HEK293 (cell line): Measurements from ENCODE around the gene FKBP3.

Source experiments
- CTCF ChIA-PET: fragments of 350-600 bp; formaldehyde crosslinking; extraction: SDS; loops from one replicate; lab custom pipeline; 2021; ENCODE audit warnings: antibody characterized with exemption; lab: Yijun Ruan, JAX
- POLR2A ChIA-PET: fragments of 300-600 bp; formaldehyde crosslinking; extraction: SDS; loops from one replicate; lab custom pipeline; 2020; ENCODE audit warnings: antibody characterized with exemption, inconsistent platforms; lab: Yijun Ruan, JAX
- H3K27ac ChIP-seq: fragments of 200-500 bp; sonication (Bioruptor generic); 2 replicates; pipeline ENCODE4 v1.5.1; 2014; ENCODE audit warnings: low read depth, low read length, control low read depth, inconsistent platforms; ENCODE audit errors: extremely low read depth
- H3K36me3 ChIP-seq, 2 experiments: fragments of 200-500 bp in 1 of 2; sonication (Bioruptor generic) in 1 of 2; 1 replicate in 1 of 2; 2 replicates in 1 of 2; pipeline ENCODE4 v1.5.1; 2014 to 2017; ENCODE audit warnings: inconsistent platforms in 2 of 2, low read length in 2 of 2; ENCODE audit not compliant: control insufficient read depth in 2 of 2, insufficient read depth in 1 of 2
- H3K4me1 ChIP-seq: fragments of 200-500 bp; sonication (Bioruptor generic); 2 replicates; pipeline ENCODE4 v1.5.1; 2014; ENCODE audit warnings: mild to moderate bottlenecking, low read length, inconsistent platforms; ENCODE audit not compliant: control insufficient read depth, insufficient read depth
- H3K4me3 ChIP-seq: 2 replicates; pipeline ENCODE4 v1.5.1; 2011; ENCODE audit warnings: low read depth, mild to moderate bottlenecking, control low read depth, low read length, moderate library complexity
- H3K9me3 ChIP-seq: fragments of 200-500 bp; sonication (Bioruptor generic); 2 replicates; pipeline ENCODE4 v1.5.1; 2014; ENCODE audit warnings: low read depth, low read length, inconsistent platforms; ENCODE audit not compliant: control insufficient read depth, insufficient read depth
- HOXA7 ChIP-seq: sonication (generic); formaldehyde crosslinking; IDR thresholded peaks from 2 replicates; pipeline ENCODE4 v1.8.1; 2022; ENCODE audit warnings: missing genetic modification reagents, borderline replicate concordance
- KLF1 ChIP-seq: fragments of 450-650 bp; formaldehyde crosslinking; IDR thresholded peaks from 2 replicates; pipeline ENCODE4 v1.5.1; 2016; ENCODE audit warnings: missing biosample characterization, missing genetic modification characterization
- KLF9 ChIP-seq: fragments of 450-650 bp; formaldehyde crosslinking; IDR thresholded peaks from 2 replicates; pipeline ENCODE4 v1.5.1; 2016; ENCODE audit warnings: missing biosample characterization, missing genetic modification characterization, low read depth
- SP2 ChIP-seq: fragments of 450-650 bp; formaldehyde crosslinking; IDR thresholded peaks from 2 replicates; pipeline ENCODE4 v1.5.1; 2016; ENCODE audit warnings: missing biosample characterization, missing genetic modification characterization
- YY2 ChIP-seq: fragments of 450-650 bp; formaldehyde crosslinking; IDR thresholded peaks from 2 replicates; pipeline ENCODE4 v1.5.1; 2016; ENCODE audit warnings: missing biosample characterization, missing genetic modification characterization
- ZNF114 ChIP-seq: fragments of 450-650 bp; formaldehyde crosslinking; IDR thresholded peaks from 2 replicates; pipeline ENCODE4 v1.5.0; 2017; ENCODE audit warnings: missing biosample characterization, missing genetic modification characterization
- ZNF155 ChIP-seq: fragments of 450-650 bp; formaldehyde crosslinking; IDR thresholded peaks from 2 replicates; pipeline ENCODE4 v1.5.1; 2016; ENCODE audit warnings: missing biosample characterization, missing genetic modification characterization
- ZNF157 ChIP-seq: fragments of 450-650 bp; formaldehyde crosslinking; IDR thresholded peaks from 2 replicates; pipeline ENCODE4 v1.5.1; 2016; ENCODE audit warnings: missing biosample characterization, missing genetic modification characterization
- ZNF2 ChIP-seq: fragments of 450-650 bp; formaldehyde crosslinking; IDR thresholded peaks from 2 replicates; pipeline ENCODE4 v1.5.1; 2016; ENCODE audit warnings: missing biosample characterization, missing genetic modification characterization
- ZNF302 ChIP-seq: fragments of 450-650 bp; formaldehyde crosslinking; IDR thresholded peaks from 2 replicates; pipeline ENCODE4 v1.5.1; 2016; ENCODE audit warnings: missing biosample characterization, missing genetic modification characterization, low read depth
- ZNF335 ChIP-seq: fragments of 450-650 bp; formaldehyde crosslinking; conservative IDR thresholded peaks from 2 replicates; pipeline ENCODE4 v1.5.1; 2016; ENCODE audit warnings: missing biosample characterization, missing genetic modification characterization
- ZNF416 ChIP-seq: fragments of 450-650 bp; formaldehyde crosslinking; IDR thresholded peaks from 2 replicates; pipeline ENCODE4 v1.5.1; 2016; ENCODE audit warnings: missing biosample characterization, missing genetic modification characterization
- ZNF48 ChIP-seq: fragments of 450-650 bp; formaldehyde crosslinking; IDR thresholded peaks from 2 replicates; pipeline ENCODE4 v1.5.1; 2016; ENCODE audit warnings: missing biosample characterization, missing genetic modification characterization
- ZNF501 ChIP-seq: fragments of 450-650 bp; formaldehyde crosslinking; IDR thresholded peaks from 2 replicates; pipeline ENCODE4 v1.5.1; 2016; ENCODE audit warnings: missing biosample characterization, missing genetic modification characterization
- ZNF585B ChIP-seq: fragments of 450-650 bp; formaldehyde crosslinking; IDR thresholded peaks from 2 replicates; pipeline ENCODE4 v1.5.1; 2016; ENCODE audit warnings: missing biosample characterization, missing genetic modification characterization
- ZNF610 ChIP-seq: fragments of 450-650 bp; formaldehyde crosslinking; IDR thresholded peaks from 2 replicates; pipeline ENCODE4 v1.5.1; 2016; ENCODE audit warnings: missing biosample characterization, missing genetic modification characterization, borderline replicate concordance
- ZNF658 ChIP-seq: fragments of 450-650 bp; formaldehyde crosslinking; IDR thresholded peaks from 2 replicates; pipeline ENCODE4; 2016; ENCODE audit warnings: missing biosample characterization, missing genetic modification characterization
- ZNF677 ChIP-seq: fragments of 450-650 bp; IDR thresholded peaks from 2 replicates; pipeline ENCODE4 v1.5.0; 2018; ENCODE audit warnings: missing biosample characterization, mild to moderate bottlenecking, missing genetic modification characterization, moderate library complexity
- ZNF785 ChIP-seq: fragments of 450-650 bp; formaldehyde crosslinking; IDR thresholded peaks from 2 replicates; pipeline ENCODE4 v1.5.1; 2016; ENCODE audit warnings: missing biosample characterization, missing genetic modification characterization
- ZNF830 ChIP-seq: fragments of 450-650 bp; IDR thresholded peaks from 2 replicates; pipeline ENCODE4 v1.5.0; 2018; ENCODE audit warnings: missing biosample characterization, missing genetic modification characterization, low read depth, mild to moderate bottlenecking, moderate library complexity
- TF ChIP-seq, protein P1 (sequence below): fragments of 450-650 bp; formaldehyde crosslinking; IDR thresholded peaks from 2 replicates; pipeline ENCODE4 v1.5.1; 2016; ENCODE audit warnings: missing biosample characterization, missing genetic modification characterization
- TF ChIP-seq, protein P2 (sequence below): IDR thresholded peaks from 2 replicates; pipeline ENCODE4 v1.6.1; 2011; ENCODE audit warnings: mild to moderate bottlenecking, low read depth, low read length, borderline replicate concordance
- TF ChIP-seq, protein P3 (sequence below): fragments of 450-650 bp; formaldehyde crosslinking; IDR thresholded peaks from 2 replicates; pipeline ENCODE4 v1.5.1; 2016; ENCODE audit warnings: missing biosample characterization, missing genetic modification characterization
- TF ChIP-seq, protein P4 (sequence below): fragments of 450-650 bp; IDR thresholded peaks from 2 replicates; pipeline ENCODE4 v1.5.1; 2018; ENCODE audit warnings: missing biosample characterization, missing genetic modification characterization
- TF ChIP-seq, protein P5 (sequence below): fragments of 450-650 bp; formaldehyde crosslinking; IDR thresholded peaks from 2 replicates; pipeline ENCODE4 v1.5.1; 2016; ENCODE audit warnings: missing biosample characterization, missing genetic modification characterization
- TF ChIP-seq, protein P6 (sequence below): fragments of 450-650 bp; formaldehyde crosslinking; IDR thresholded peaks from 2 replicates; pipeline ENCODE4 v1.5.1; 2016; ENCODE audit warnings: missing biosample characterization, missing genetic modification characterization, borderline replicate concordance

The FKBP3 gene

DNA sequence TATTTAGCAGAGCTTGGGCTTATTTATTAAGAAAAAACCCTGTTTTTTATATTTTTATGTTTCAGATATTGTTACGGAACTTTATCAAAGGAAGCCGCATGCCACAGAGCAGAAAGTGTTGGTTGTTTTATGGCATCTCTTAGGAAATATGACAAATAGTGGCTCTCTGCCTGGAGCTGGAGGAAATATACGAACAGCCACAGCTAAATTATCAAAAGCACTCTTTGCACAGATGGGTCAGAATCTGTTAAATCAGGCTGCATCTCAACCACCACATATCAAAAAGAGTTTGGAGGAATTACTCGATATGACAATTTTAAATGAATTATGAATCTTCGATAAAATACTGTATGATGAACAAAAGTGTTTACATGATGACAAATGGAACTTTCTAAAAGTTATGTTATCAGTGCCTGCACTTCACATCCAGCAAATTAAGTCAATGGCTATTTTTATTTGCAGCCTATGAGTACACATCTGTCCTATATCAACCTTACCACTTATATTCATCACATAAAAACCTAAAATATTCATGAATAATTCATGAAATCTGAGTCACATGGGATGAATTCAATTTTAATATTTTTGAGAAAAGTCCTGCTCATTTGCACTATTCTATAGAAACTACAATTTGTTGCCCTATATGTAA, 60.9 kb downstream of the FKBP3 start:
- TF ChIP-seq ZNF157 (tag by site-specific recombination) (no peak), ZNF785 (tag by site-specific recombination) (no peak), ZNF658 (tag by site-specific recombination) (no peak), ZNF114 (tag by site-specific recombination) (no peak), ZNF416 (tag by site-specific recombination) (no peak), ZNF302 (tag by site-specific recombination) (no peak), ZNF830 (tag by site-specific recombination) (no peak), ZNF501 (tag by site-specific recombination) (no peak), ZNF677 (tag by site-specific recombination) (no peak), ZNF610 (no peak)
- TF ChIP-seq, protein P1, sequence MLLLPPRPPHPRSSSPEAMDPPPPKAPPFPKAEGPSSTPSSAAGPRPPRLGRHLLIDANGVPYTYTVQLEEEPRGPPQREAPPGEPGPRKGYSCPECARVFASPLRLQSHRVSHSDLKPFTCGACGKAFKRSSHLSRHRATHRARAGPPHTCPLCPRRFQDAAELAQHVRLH (tag by site-specific recombination) = no peak
- TF ChIP-seq, protein P2, sequence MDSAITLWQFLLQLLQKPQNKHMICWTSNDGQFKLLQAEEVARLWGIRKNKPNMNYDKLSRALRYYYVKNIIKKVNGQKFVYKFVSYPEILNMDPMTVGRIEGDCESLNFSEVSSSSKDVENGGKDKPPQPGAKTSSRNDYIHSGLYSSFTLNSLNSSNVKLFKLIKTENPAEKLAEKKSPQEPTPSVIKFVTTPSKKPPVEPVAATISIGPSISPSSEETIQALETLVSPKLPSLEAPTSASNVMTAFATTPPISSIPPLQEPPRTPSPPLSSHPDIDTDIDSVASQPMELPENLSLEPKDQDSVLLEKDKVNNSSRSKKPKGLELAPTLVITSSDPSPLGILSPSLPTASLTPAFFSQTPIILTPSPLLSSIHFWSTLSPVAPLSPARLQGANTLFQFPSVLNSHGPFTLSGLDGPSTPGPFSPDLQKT = no peak
- TF ChIP-seq, protein P3, sequence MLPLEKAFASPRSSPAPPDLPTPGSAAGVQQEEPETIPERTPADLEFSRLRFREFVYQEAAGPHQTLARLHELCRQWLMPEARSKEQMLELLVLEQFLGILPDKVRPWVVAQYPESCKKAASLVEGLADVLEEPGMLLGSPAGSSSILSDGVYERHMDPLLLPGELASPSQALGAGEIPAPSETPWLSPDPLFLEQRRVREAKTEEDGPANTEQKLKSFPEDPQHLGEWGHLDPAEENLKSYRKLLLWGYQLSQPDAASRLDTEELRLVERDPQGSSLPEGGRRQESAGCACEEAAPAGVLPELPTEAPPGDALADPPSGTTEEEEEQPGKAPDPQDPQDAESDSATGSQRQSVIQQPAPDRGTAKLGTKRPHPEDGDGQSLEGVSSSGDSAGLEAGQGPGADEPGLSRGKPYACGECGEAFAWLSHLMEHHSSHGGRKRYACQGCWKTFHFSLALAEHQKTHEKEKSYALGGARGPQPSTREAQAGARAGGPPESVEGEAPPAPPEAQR (tag by site-specific recombination) = no peak
- TF ChIP-seq, protein P4, sequence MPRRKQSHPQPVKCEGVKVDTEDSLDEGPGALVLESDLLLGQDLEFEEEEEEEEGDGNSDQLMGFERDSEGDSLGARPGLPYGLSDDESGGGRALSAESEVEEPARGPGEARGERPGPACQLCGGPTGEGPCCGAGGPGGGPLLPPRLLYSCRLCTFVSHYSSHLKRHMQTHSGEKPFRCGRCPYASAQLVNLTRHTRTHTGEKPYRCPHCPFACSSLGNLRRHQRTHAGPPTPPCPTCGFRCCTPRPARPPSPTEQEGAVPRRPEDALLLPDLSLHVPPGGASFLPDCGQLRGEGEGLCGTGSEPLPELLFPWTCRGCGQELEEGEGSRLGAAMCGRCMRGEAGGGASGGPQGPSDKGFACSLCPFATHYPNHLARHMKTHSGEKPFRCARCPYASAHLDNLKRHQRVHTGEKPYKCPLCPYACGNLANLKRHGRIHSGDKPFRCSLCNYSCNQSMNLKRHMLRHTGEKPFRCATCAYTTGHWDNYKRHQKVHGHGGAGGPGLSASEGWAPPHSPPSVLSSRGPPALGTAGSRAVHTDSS (tag by site-specific recombination) = no peak
- H3K4me3 ChIP-seq = no peak overlapping the region
- H3K9me3 ChIP-seq = no peaks in the 10 kb centered on the region
- H3K4me1 ChIP-seq = no peaks in the 10 kb centered on the region
- CTCF ChIA-PET = interaction anchor here (0.8 kb wide), 1 partner anchor 12 kb away, joined by 3 read pairs; no protein-coding TSS in a partner anchor
- POLR2A ChIA-PET = no interaction called here
- no peak overlapping the region for H3K27ac ChIP-seq
- H3K36me3 ChIP-seq = peaks cover 4 to 9% of the 10 kb centered on the region in 2 experiments

DNA sequence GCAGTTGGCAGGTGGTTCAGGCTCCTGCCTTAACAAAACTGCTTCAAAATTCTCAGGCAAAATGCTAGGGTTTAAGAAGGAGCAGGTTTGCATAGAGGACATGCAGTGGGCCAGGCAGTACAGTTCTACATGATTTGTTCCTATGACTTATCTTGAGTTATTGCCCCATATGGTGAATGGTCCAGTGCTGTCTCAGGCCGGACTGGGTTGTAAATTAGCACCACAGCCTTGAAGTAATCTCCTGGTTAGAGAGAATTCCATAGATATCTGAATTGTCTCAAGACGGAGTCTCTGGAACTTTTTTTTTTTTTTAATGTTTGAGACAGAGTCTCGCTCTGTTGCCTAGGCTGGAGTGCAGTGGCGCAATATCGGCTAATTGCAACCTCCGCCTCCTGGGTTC, 62.2 kb downstream of the FKBP3 start:
- ChIA-PET POLR2A (no interaction called here), CTCF (interaction anchor here (0.7 kb wide), 1 partner anchor 461 kb away, joined by 3 read pairs; no protein-coding TSS in a partner anchor)
- no peaks in the 10 kb centered on the region for H3K9me3 ChIP-seq
- no peaks in the 10 kb centered on the region for H3K4me1 ChIP-seq
- H3K27ac ChIP-seq = no peak overlapping the region
- H3K36me3 ChIP-seq = peaks cover 4 to 10% of the 10 kb centered on the region in 2 experiments
- H3K4me3 ChIP-seq = no peak overlapping the region
- TF ChIP-seq ZNF48 = no peak
- TF ChIP-seq KLF1 (tag by site-specific recombination) = no peak
- TF ChIP-seq KLF9 = no peak
- TF ChIP-seq ZNF2 = no peak
- TF ChIP-seq ZNF585B (tag by site-specific recombination) = no peak
- TF ChIP-seq ZNF335 (tag by site-specific recombination) = no peak
- TF ChIP-seq, protein P5, sequence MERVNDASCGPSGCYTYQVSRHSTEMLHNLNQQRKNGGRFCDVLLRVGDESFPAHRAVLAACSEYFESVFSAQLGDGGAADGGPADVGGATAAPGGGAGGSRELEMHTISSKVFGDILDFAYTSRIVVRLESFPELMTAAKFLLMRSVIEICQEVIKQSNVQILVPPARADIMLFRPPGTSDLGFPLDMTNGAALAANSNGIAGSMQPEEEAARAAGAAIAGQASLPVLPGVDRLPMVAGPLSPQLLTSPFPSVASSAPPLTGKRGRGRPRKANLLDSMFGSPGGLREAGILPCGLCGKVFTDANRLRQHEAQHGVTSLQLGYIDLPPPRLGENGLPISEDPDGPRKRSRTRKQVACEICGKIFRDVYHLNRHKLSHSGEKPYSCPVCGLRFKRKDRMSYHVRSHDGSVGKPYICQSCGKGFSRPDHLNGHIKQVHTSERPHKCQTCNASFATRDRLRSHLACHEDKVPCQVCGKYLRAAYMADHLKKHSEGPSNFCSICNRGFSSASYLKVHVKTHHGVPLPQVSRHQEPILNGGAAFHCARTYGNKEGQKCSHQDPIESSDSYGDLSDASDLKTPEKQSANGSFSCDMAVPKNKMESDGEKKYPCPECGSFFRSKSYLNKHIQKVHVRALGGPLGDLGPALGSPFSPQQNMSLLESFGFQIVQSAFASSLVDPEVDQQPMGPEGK (tag by site-specific recombination) = no peak
- TF ChIP-seq, protein P6, sequence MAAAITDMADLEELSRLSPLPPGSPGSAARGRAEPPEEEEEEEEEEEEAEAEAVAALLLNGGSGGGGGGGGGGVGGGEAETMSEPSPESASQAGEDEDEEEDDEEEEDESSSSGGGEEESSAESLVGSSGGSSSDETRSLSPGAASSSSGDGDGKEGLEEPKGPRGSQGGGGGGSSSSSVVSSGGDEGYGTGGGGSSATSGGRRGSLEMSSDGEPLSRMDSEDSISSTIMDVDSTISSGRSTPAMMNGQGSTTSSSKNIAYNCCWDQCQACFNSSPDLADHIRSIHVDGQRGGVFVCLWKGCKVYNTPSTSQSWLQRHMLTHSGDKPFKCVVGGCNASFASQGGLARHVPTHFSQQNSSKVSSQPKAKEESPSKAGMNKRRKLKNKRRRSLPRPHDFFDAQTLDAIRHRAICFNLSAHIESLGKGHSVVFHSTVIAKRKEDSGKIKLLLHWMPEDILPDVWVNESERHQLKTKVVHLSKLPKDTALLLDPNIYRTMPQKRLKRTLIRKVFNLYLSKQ (tag by site-specific recombination) = no peak
- TF ChIP-seq YY2 (tag by site-specific recombination) = no peak
- TF ChIP-seq HOXA7 (CRISPR knock-in tag) = no peak
- no peak for TF ChIP-seq ZNF155 (tag by site-specific recombination)
- TF ChIP-seq SP2 (tag by site-specific recombination) = no peak
